ENCODE data around the gene QSER1.
A peak's percentile ranks its signal among the peaks of the same experiment; 100 is the strongest.

The QSER1 gene

DNA sequence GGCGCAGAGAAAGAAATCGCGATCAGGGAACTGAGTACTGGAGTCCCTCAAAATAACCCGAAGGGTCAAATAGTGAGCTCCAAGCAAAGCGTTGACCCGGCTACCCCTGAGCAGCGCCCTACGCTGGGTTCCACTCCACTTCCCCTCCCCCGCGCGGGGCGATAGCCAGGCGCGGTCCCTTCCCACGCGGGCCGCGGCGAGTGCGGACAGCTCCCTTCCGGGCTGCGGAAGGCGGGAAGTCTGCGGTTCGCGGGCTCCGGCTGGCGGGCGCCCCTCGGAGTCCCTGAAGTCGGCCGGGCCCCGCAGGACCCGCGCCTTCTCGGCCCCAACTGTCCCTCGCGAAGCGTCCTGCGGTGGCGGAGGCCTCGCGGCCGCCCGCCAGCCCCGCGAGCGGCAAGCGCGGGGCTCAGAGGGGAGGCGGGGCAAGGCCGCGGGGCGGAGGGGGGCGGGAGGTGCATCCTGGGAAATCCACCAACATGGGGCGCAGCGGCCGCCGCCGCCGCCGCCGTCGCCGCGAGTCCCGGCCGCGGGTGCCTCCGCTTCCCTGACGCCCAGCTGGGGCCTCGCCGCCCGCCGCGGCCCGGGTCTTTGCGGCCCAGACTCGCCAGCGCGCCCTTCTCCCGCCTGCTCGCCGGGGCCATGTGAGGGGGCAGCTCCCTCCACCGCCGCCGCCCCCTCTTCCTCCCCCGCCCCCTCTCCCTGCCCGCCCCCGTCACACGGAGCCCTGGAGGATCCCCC is at the start of gene QSER1:
QSER1 (plus strand) TSS at position 457 of the 738 bp plus-strand sequence. CDS start 315 bp downstream, outside the sequence.
- TF ChIP-seq, protein P1, sequence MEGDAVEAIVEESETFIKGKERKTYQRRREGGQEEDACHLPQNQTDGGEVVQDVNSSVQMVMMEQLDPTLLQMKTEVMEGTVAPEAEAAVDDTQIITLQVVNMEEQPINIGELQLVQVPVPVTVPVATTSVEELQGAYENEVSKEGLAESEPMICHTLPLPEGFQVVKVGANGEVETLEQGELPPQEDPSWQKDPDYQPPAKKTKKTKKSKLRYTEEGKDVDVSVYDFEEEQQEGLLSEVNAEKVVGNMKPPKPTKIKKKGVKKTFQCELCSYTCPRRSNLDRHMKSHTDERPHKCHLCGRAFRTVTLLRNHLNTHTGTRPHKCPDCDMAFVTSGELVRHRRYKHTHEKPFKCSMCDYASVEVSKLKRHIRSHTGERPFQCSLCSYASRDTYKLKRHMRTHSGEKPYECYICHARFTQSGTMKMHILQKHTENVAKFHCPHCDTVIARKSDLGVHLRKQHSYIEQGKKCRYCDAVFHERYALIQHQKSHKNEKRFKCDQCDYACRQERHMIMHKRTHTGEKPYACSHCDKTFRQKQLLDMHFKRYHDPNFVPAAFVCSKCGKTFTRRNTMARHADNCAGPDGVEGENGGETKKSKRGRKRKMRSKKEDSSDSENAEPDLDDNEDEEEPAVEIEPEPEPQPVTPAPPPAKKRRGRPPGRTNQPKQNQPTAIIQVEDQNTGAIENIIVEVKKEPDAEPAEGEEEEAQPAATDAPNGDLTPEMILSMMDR (IDR thresholded peaks at IDR 0.05) = no peak
- peaks cover 6% of the 10 kb centered on the region for H3K4me1 ChIP-seq
- peak within 1 kb of the TSS; percentile 72 for H3K9ac ChIP-seq
- H3K4me2 ChIP-seq (ENCODE audit: low read length) = peak within 1 kb of the TSS; percentile 69
- H3K9me3 ChIP-seq (ENCODE audit: control insufficient read depth, low read length) = no peaks in the 10 kb centered on the region
- peak within 1 kb of the TSS; percentile 89 for H2AFZ ChIP-seq
- H3K27me3 ChIP-seq (ENCODE audit: control insufficient read depth, insufficient read depth, low read length) = no peaks in the 10 kb centered on the region
- peak within 1 kb of the TSS; percentile 82 for H3K27ac ChIP-seq
- H3K4me3 ChIP-seq (ENCODE audit: low read depth, low read length) = peak within 1 kb of the TSS; percentile 71
- no peaks in the 10 kb centered on the region for H3K36me3 ChIP-seq (ENCODE audit: control insufficient read depth, insufficient read depth, low read length)
- peaks cover 2% of the 10 kb centered on the region for H3K79me2 ChIP-seq

DNA sequence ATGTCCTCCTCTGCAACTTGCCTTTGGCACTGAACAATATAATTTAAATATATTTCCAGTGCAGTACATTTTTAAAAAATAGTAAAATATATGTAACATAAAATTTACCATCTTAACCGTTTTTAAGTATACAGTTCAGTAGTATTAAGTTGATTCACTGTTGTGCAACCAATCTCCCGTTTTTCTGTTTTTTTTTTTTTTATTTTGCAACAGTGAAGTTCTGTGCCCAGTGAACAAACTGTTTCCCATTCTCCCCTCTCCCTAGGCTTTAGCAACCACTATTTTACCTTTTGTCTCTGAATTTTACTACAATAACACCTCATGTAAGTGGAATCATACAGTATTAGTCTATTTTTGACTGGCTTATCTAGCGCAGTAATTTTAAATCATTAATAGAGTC is 49.1 kb upstream of the QSER1 start:
- Histone ChIP-seq H3K79me2 (no peaks in the 10 kb centered on the region), H3K4me1 (no peaks in the 10 kb centered on the region), H3K9me3 (ENCODE audit: control insufficient read depth, low read length) (no peaks in the 10 kb centered on the region), H3K36me3 (ENCODE audit: control insufficient read depth, insufficient read depth, low read length) (no peaks in the 10 kb centered on the region), H3K4me2 (ENCODE audit: low read length) (no peak overlapping the region), H3K9ac (no peak overlapping the region), H3K27ac (no peak overlapping the region), H3K4me3 (ENCODE audit: low read depth, low read length) (no peak overlapping the region), H2AFZ (no peak overlapping the region), H3K27me3 (ENCODE audit: control insufficient read depth, insufficient read depth, low read length) (no peaks in the 10 kb centered on the region)
- TF ChIP-seq, protein P1 (IDR thresholded peaks at IDR 0.05) = no peak

DNA sequence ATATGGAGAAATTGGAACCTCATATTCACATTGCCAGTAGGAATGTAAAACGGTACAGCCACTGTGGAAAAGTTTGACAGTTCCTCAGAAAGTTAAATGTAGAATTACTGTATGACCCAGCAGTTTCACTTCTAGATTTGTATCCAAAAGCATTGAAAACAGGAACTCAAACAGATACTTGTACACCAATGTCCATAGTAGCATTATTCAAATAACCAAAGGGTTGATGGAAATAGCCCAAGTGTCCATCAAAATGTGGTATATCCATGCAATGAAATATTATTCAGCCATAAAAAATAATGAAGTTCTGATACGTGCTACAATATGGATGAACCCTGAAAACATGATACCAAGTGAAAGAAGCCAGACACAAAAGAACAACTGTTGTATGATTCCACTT is 45.1 kb upstream of the QSER1 start:
- Histone ChIP-seq H3K79me2 (no peaks in the 10 kb centered on the region), H3K4me2 (ENCODE audit: low read length) (no peak overlapping the region), H3K27ac (no peak overlapping the region), H3K4me1 (no peaks in the 10 kb centered on the region), H2AFZ (no peak overlapping the region), H3K9me3 (ENCODE audit: control insufficient read depth, low read length) (no peaks in the 10 kb centered on the region), H3K9ac (no peak overlapping the region), H3K4me3 (ENCODE audit: low read depth, low read length) (no peak overlapping the region), H3K36me3 (ENCODE audit: control insufficient read depth, insufficient read depth, low read length) (no peaks in the 10 kb centered on the region), H3K27me3 (ENCODE audit: control insufficient read depth, insufficient read depth, low read length) (no peaks in the 10 kb centered on the region)
- TF ChIP-seq, protein P1 (IDR thresholded peaks at IDR 0.05) = no peak

DNA sequence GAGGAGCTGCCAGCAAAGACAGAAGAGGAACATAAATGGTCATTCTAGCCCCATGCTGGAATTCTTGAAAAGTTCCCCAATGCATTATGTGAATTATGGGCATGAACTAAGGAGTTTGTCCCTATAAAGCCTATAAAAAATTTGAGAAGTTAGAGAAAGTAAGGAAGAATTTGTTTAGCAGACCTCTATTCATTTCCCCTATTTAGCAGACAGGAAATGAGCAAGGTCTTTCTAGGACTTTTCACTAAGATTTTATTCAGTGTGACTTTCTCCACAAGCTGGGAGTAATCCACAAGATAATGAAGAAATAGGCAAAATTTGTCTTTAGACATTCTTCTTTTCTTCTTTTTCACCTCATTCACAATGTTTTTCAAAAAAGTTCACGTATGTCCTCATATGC is 42.9 kb upstream of the QSER1 start:
- Histone ChIP-seq H3K4me3 (ENCODE audit: low read depth, low read length) (no peak overlapping the region), H3K9ac (no peak overlapping the region), H3K4me1 (no peaks in the 10 kb centered on the region), H3K4me2 (ENCODE audit: low read length) (no peak overlapping the region), H3K79me2 (no peaks in the 10 kb centered on the region), H2AFZ (no peak overlapping the region), H3K27ac (no peak overlapping the region), H3K9me3 (ENCODE audit: control insufficient read depth, low read length) (no peaks in the 10 kb centered on the region), H3K27me3 (ENCODE audit: control insufficient read depth, insufficient read depth, low read length) (no peaks in the 10 kb centered on the region), H3K36me3 (ENCODE audit: control insufficient read depth, insufficient read depth, low read length) (no peaks in the 10 kb centered on the region)
- TF ChIP-seq, protein P1 (IDR thresholded peaks at IDR 0.05) = no peak

DNA sequence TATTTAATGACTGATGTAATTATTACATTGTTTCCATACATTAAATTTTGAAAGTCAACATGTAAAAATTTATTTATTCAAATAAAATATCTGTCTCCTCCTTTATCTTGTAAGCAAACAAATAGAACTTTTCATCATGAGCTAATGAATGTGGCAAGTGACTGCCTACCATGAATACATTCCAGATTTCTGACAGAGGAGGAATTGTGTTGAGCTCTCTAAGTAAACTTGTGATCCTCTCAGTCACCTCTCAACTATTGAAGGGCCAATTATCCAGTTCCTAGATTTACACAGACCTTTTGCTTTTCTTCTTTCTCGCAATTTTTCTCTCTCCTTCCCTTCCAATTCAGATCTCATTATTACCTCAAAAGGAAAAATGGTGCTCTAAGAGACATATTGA is 41.4 kb upstream of the QSER1 start:
- Histone ChIP-seq H3K9ac (no peak overlapping the region), H3K36me3 (ENCODE audit: control insufficient read depth, insufficient read depth, low read length) (no peaks in the 10 kb centered on the region), H3K9me3 (ENCODE audit: control insufficient read depth, low read length) (no peaks in the 10 kb centered on the region), H3K4me2 (ENCODE audit: low read length) (no peak overlapping the region), H3K27ac (no peak overlapping the region), H3K27me3 (ENCODE audit: control insufficient read depth, insufficient read depth, low read length) (no peaks in the 10 kb centered on the region), H3K4me1 (no peaks in the 10 kb centered on the region), H2AFZ (no peak overlapping the region), H3K79me2 (no peaks in the 10 kb centered on the region), H3K4me3 (ENCODE audit: low read depth, low read length) (no peak overlapping the region)
- TF ChIP-seq, protein P1 (IDR thresholded peaks at IDR 0.05) = no peak
